HG02571 (cell line): ENCODE results near the gene ENGASE.

Experiments used
- ATAC-seq: cut with Tn5 transposase; IDR thresholded peaks from one replicate; pipeline ENCODE4 v1.9.1; 2021; ENCODE audit warnings: mild to moderate bottlenecking, moderate library complexity; ENCODE audit not compliant: unreplicated experiment

ENGASE gene

GRCh38 chr17:79091226-79091670, 16.6 kb downstream of the ENGASE start:
- ATAC-seq, result no peak

GRCh38 chr17:79092567-79092966, 17.9 kb downstream of the ENGASE start:
- no peak for ATAC-seq

GRCh38 chr17:79093270-79093669, 18.6 kb downstream of the ENGASE start:
- ATAC-seq, result no peak

GRCh38 chr17:79094261-79094660, 19.6 kb downstream of the ENGASE start:
- no peak for ATAC-seq

- no peak for ATAC-seq
Observed at GRCh38 chr17:79095345-79096055, 20.9 kb downstream of the ENGASE start.

GRCh38 chr17:79096477-79096876, 21.9 kb downstream of the ENGASE start:
- no peak for ATAC-seq

GRCh38 chr17:79097226-79098055, 22.8 kb downstream of the ENGASE start:
- no peak for ATAC-seq

GRCh38 chr17:79098282-79098867, 23.8 kb downstream of the ENGASE start:
- ATAC-seq, result no peak

- ATAC-seq, result no peak
Observed at GRCh38 chr17:79100405-79100804, 25.8 kb downstream of the ENGASE start.

GRCh38 chr17:79101111-79101673, 26.6 kb downstream of the ENGASE start:
- ATAC-seq, result no peak

- ATAC-seq, result no peak
Observed at GRCh38 chr17:79102214-79102613, 27.6 kb downstream of the ENGASE start.

- ATAC-seq, result no peak
Observed at GRCh38 chr17:79104898-79105600, 30.4 kb downstream of the ENGASE start.

GRCh38 chr17:79105937-79106336, 31.3 kb downstream of the ENGASE start:
- ATAC-seq, result no peak

- ATAC-seq, result no peak
Observed at GRCh38 chr17:79106958-79107357, 32.3 kb downstream of the ENGASE start.

GRCh38 chr17:79107499-79108231, 33.0 kb downstream of the ENGASE start:
- ATAC-seq, result no peak

GRCh38 chr17:79108232-79108850, 33.7 kb downstream of the ENGASE start:
- no peak for ATAC-seq

GRCh38 chr17:79108870-79109269, 34.2 kb downstream of the ENGASE start:
- no peak for ATAC-seq

- ATAC-seq, result no peak
Observed at GRCh38 chr17:79109584-79109983, 35.0 kb downstream of the ENGASE start.

GRCh38 chr17:79111097-79111496, 36.5 kb downstream of the ENGASE start:
- no peak for ATAC-seq

- ATAC-seq, result no peak
Observed at GRCh38 chr17:79112471-79112870, 37.8 kb downstream of the ENGASE start.
